ENCODE results near the gene B4GALNT3. TPM values are rescaled to one million over a fixed set of nuclear protein-coding genes. Genes with fewer than 3 reads are reported as not detected.
A peak's percentile ranks its signal among the peaks of the same experiment; 100 is the strongest.

Gene B4GALNT3
- polyA plus RNA-seq, 2 of the 4 experiments (the other 2 are of a cell fraction): 0.43 to 0.53 TPM

DNA sequence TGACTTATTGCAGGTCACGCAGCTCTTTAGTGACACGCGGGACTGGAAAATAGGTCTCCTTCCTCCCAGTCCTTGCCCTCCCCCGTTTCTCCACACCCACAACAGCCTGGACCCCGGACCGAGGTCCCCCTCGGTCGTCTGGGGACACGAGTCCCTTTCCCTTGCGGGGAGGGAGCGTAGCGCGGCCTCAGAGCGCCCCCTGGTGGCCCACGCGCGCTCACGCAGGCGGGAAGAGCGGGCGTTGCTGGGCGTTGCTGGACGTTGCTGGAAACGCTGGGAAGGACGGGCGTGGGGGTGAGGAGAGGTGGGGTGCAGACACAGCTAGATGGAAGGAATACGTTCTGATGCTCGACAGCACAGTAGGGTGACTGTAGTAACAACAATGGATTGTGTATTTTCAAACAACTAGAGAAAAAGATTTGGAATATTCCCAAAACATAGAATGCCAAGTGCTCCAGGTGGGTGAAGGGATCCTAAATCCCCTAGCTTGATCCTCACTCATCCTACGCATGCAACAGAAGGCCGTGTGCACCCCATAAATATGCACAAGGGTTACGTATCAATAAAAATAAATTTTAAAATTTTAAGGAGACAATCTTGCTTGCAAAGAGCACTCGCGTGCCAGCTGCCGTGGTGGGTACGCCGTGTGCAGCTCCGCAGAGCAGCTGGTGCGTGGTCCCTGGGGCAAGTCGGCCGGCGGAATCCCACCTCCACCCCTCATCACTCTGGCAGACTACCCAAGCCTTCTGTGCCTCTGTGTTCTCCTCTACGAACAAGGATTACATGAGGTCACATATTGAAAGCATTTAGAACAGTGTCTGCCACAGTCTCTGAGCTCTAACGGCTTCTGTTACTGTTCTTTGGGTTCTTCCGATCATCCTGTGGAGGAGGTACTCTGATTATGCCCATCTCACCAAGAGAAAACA, 87.4 kb downstream of the B4GALNT3 start:
- Histone ChIP-seq H3K4me1 (peaks cover 13% of the 10 kb centered on the region; the same call in 2 of the 3 replicates), H3K9me3 (no peaks in the 10 kb centered on the region), H3K27ac (peak overlapping the region in 1 of 2 experiments; percentile 44; a peak in 1 of 6 replicates), H3K4me2 (peak overlapping the region; percentile 69), H3K4me3 (peak overlapping the region; percentile 9; the same call in 1 of the 3 replicates)
- TF ChIP-seq MYC (IDR thresholded peaks at IDR 0.05; ENCODE audit: borderline replicate concordance, low read length): no peak
- peak; percentile 98 for TF ChIP-seq SMC3 (IDR thresholded peaks at IDR 0.05)
- TF ChIP-seq NPAS2 (CRISPR knock-in tag; IDR thresholded peaks at IDR 0.05; ENCODE audit: borderline replicate concordance): no peak
- TF ChIP-seq NR3C1 (IDR thresholded peaks at IDR 0.05): no peak
- TF ChIP-seq HDAC2 (IDR thresholded peaks at IDR 0.05): no peak
- TF ChIP-seq, protein P1, sequence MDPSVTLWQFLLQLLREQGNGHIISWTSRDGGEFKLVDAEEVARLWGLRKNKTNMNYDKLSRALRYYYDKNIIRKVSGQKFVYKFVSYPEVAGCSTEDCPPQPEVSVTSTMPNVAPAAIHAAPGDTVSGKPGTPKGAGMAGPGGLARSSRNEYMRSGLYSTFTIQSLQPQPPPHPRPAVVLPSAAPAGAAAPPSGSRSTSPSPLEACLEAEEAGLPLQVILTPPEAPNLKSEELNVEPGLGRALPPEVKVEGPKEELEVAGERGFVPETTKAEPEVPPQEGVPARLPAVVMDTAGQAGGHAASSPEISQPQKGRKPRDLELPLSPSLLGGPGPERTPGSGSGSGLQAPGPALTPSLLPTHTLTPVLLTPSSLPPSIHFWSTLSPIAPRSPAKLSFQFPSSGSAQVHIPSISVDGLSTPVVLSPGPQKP (IDR thresholded peaks at IDR 0.05; ENCODE audit: low read depth, low read length): no peak
- TF ChIP-seq FOXS1 (CRISPR knock-in tag; IDR thresholded peaks at IDR 0.05): no peak
- TF ChIP-seq ZC3H11A (IDR thresholded peaks at IDR 0.05): no peak
- no peak for TF ChIP-seq FOSB (CRISPR knock-in tag; IDR thresholded peaks at IDR 0.05)
- no peak for TF ChIP-seq ZSCAN20 (CRISPR knock-in tag; IDR thresholded peaks at IDR 0.05)
- TF ChIP-seq TP53 (CRISPR knock-in tag; IDR thresholded peaks at IDR 0.05): no peak
- no peak for TF ChIP-seq POLR2A (IDR thresholded peaks at IDR 0.05; ENCODE audit: low read length)
- TF ChIP-seq JUNB (IDR thresholded peaks at IDR 0.05): no peak
- TF ChIP-seq, protein P2, sequence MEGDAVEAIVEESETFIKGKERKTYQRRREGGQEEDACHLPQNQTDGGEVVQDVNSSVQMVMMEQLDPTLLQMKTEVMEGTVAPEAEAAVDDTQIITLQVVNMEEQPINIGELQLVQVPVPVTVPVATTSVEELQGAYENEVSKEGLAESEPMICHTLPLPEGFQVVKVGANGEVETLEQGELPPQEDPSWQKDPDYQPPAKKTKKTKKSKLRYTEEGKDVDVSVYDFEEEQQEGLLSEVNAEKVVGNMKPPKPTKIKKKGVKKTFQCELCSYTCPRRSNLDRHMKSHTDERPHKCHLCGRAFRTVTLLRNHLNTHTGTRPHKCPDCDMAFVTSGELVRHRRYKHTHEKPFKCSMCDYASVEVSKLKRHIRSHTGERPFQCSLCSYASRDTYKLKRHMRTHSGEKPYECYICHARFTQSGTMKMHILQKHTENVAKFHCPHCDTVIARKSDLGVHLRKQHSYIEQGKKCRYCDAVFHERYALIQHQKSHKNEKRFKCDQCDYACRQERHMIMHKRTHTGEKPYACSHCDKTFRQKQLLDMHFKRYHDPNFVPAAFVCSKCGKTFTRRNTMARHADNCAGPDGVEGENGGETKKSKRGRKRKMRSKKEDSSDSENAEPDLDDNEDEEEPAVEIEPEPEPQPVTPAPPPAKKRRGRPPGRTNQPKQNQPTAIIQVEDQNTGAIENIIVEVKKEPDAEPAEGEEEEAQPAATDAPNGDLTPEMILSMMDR (IDR thresholded peaks at IDR 0.05): peak; percentile 94
- TF ChIP-seq RCOR1 (IDR thresholded peaks at IDR 0.05; ENCODE audit: low read depth, low read length): no peak
- TF ChIP-seq, protein P3, sequence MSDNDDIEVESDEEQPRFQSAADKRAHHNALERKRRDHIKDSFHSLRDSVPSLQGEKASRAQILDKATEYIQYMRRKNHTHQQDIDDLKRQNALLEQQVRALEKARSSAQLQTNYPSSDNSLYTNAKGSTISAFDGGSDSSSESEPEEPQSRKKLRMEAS (IDR thresholded peaks at IDR 0.05): peak; percentile 60
- TF ChIP-seq RFX5 (IDR thresholded peaks at IDR 0.05): peak; percentile 100
- no peak for TF ChIP-seq RNF2 (IDR thresholded peaks at IDR 0.05; ENCODE audit: borderline replicate concordance, low read depth)
- TF ChIP-seq RAD21 (conservative IDR thresholded peaks at IDR 0.05 in 1 of 2, IDR thresholded peaks at IDR 0.05 in 1 of 2): peak; percentile 97 to 99
- 35% methylated on average over 27 of the region's 44 CpGs for whole genome bisulfite sequencing (ENCODE audit: missing lambda C conversion rate)
- DNase-seq (ENCODE audit: low read depth in 1 of 2, low spot score in 1 of 2) (peak; percentile 74 to 78), ATAC-seq (peak; percentile 77 to 91), FAIRE-seq (no peak)
- ChIA-PET CTCF (interaction anchor here (0.5 to 3.5 kb wide), 53 partner anchors 8 to 1076 kb away, joined by 3 to 252 read pairs (median 5); partner anchors contain the start of genes CCDC77 and RAD52), POLR2A (no interaction called here)

DNA sequence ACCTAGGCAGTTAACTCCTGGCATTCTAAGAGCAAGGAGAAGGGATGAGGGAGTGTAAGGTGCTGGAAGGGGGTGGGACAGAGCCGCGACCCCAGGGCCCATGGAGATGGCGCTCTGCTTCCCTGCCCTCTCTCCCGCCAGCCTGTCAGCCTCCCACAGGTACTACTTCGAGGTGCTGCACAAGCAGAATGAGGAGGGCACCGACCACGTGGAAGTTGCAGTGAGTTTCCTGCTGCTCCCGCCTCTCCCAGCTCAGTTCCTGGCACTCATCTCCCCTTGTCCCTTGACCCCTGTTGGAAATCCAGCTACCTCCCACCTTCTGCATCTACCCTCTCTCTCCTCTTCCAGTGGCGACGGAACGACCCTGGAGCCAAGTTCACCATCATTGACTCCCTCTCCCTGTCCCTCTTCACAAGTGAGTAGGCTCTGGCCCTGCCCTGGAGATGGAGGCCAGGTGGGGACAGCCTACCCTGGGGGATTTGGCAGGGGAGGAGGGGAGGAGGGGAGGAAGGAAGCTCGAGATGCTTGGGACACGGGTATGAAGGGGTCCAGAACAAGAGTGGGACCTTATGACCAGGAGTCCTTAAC, 88.2 kb downstream of the B4GALNT3 start:
- ATAC-seq: no peak
- Histone ChIP-seq H3K27ac (no peak overlapping the region), H3K4me3 (no peak overlapping the region), H3K4me2 (no peak overlapping the region), H3K9me3 (no peaks in the 10 kb centered on the region), H3K4me1 (peaks cover 15% of the 10 kb centered on the region; the same call in 2 of the 3 replicates)
- FAIRE-seq: no peak
- ChIA-PET CTCF (interaction anchor here (0.5 to 3.5 kb wide), 39 partner anchors 7 to 451 kb away, joined by 3 to 252 read pairs (median 7); partner anchors contain the start of genes CCDC77 and RAD52), POLR2A (no interaction called here)
- DNase-seq (ENCODE audit: low read depth in 1 of 2, low spot score in 1 of 2): no peak
- WGBS (ENCODE audit: missing lambda C conversion rate): 43% methylated on average over 13 of the region's 13 CpGs
- TF ChIP-seq, protein P4, sequence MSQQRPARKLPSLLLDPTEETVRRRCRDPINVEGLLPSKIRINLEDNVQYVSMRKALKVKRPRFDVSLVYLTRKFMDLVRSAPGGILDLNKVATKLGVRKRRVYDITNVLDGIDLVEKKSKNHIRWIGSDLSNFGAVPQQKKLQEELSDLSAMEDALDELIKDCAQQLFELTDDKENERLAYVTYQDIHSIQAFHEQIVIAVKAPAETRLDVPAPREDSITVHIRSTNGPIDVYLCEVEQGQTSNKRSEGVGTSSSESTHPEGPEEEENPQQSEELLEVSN (IDR thresholded peaks at IDR 0.05; ENCODE audit: borderline replicate concordance, low read depth): no peak
- TF ChIP-seq NR3C1 (IDR thresholded peaks at IDR 0.05): no peak
- no peak for TF ChIP-seq CBX8 (IDR thresholded peaks at IDR 0.05)
- TF ChIP-seq, protein P3 (IDR thresholded peaks at IDR 0.05): no peak
- TF ChIP-seq, protein P5, sequence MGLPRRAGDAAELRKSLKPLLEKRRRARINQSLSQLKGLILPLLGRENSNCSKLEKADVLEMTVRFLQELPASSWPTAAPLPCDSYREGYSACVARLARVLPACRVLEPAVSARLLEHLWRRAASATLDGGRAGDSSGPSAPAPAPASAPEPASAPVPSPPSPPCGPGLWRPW (IDR thresholded peaks at IDR 0.05): no peak
- TF ChIP-seq, protein P6, sequence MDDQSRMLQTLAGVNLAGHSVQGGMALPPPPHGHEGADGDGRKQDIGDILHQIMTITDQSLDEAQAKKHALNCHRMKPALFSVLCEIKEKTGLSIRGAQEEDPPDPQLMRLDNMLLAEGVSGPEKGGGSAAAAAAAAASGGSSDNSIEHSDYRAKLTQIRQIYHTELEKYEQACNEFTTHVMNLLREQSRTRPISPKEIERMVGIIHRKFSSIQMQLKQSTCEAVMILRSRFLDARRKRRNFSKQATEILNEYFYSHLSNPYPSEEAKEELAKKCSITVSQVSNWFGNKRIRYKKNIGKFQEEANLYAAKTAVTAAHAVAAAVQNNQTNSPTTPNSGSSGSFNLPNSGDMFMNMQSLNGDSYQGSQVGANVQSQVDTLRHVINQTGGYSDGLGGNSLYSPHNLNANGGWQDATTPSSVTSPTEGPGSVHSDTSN (IDR thresholded peaks at IDR 0.05): no peak
- TF ChIP-seq ESRRA (IDR thresholded peaks at IDR 0.05; ENCODE audit: borderline replicate concordance, low read length): no peak
- no peak for TF ChIP-seq POLR2A (IDR thresholded peaks at IDR 0.05; ENCODE audit: low read length)
- TF ChIP-seq SREBF2 (IDR thresholded peaks at IDR 0.05): no peak
- TF ChIP-seq NFE2L2 (conservative IDR thresholded peaks at IDR 0.05; ENCODE audit: low read length): no peak
- TF ChIP-seq ZSCAN20 (CRISPR knock-in tag; IDR thresholded peaks at IDR 0.05): no peak
- TF ChIP-seq FOSL2 (IDR thresholded peaks at IDR 0.05): no peak
- TF ChIP-seq FOSL2 (CRISPR knock-in tag; IDR thresholded peaks at IDR 0.05): no peak
- no peak for TF ChIP-seq EHF (CRISPR knock-in tag; IDR thresholded peaks at IDR 0.05)
- TF ChIP-seq, protein P7, sequence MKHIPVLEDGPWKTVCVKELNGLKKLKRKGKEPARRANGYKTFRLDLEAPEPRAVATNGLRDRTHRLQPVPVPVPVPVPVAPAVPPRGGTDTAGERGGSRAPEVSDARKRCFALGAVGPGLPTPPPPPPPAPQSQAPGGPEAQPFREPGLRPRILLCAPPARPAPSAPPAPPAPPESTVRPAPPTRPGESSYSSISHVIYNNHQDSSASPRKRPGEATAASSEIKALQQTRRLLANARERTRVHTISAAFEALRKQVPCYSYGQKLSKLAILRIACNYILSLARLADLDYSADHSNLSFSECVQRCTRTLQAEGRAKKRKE (CRISPR knock-in tag; IDR thresholded peaks at IDR 0.05; ENCODE audit: low read depth): no peak
